A673 (cell line): Measurements from ENCODE around the gene LIG3. TPM values are rescaled to one million over a fixed set of nuclear protein-coding genes. Genes with fewer than 3 reads are reported as not detected.
"Not testable (repeated sequence)": the region's sequence is repeated elsewhere in the genome, so short reads cannot be mapped to it uniquely, and the experiment has no call there.

Experiments used
- Bru-seq: library from RNA; stranded (reverse); fragments of 400-500 nt; gene quantifications from one replicate; lab custom pipeline; 2021; lab: Mats Ljungman, UMichigan
- BruChase-seq, 2 experiments: library from RNA; stranded (reverse); fragments of 400-500 nt; gene quantifications; one replicate each; lab custom pipeline; 2021; lab: Mats Ljungman, UMichigan
- BruUV-seq: library from RNA; stranded (reverse); fragments of 400-500 nt; replicated peaks from 2 replicates; lab custom pipeline; 2021; lab: Mats Ljungman, UMichigan
- CTCF ChIA-PET: fragments of 300-600 bp; sonication (Branson Sonifier 250); formaldehyde crosslinking; loops from one replicate; lab custom pipeline; 2022; ENCODE audit warnings: antibody characterized with exemption; lab: Charles Lee
- POLR2A ChIA-PET: fragments of 300-600 bp; sonication (Branson Sonifier 250); formaldehyde crosslinking; loops from one replicate; lab custom pipeline; 2022; ENCODE audit warnings: antibody characterized with exemption; ENCODE audit not compliant: low non-redundant PET; lab: Charles Lee
- DNase-seq: peaks from one replicate; pipeline ENCODE4 v3.0.0-alpha.2; 2015; ENCODE audit warnings: low spot score
- H3K27ac ChIP-seq: fragments of 200-600 bp; sonication (generic); 2 replicates; pipeline ENCODE4 v1.5.1; 2016; ENCODE audit warnings: mixed run types, low read depth, mild to moderate bottlenecking, mixed read lengths, antibody characterized with exemption, low read length; ENCODE audit not compliant: poor library complexity, severe bottlenecking
- H3K27me3 ChIP-seq: fragments of 200-600 bp; sonication (generic); replicated peaks from 2 replicates; pipeline ENCODE4 v1.6.1; 2017; ENCODE audit warnings: mixed run types, low read depth, mild to moderate bottlenecking, mixed read lengths, antibody characterized with exemption, low read length; ENCODE audit not compliant: insufficient read depth, poor library complexity
- H3K36me3 ChIP-seq: fragments of 200-600 bp; sonication (generic); 2 replicates; pipeline ENCODE4 v1.6.1; 2016; ENCODE audit warnings: mixed run types, mild to moderate bottlenecking, mixed read lengths, antibody characterized with exemption, low read length; ENCODE audit not compliant: insufficient read depth, poor library complexity, severe bottlenecking
- H3K4me1 ChIP-seq: fragments of 200-600 bp; sonication (generic); 2 replicates; pipeline ENCODE4 v1.6.1; 2017; ENCODE audit warnings: mixed run types, mild to moderate bottlenecking, mixed read lengths, antibody characterized with exemption, low read length; ENCODE audit not compliant: insufficient read depth, poor library complexity, severe bottlenecking
- H3K4me3 ChIP-seq: fragments of 200-600 bp; sonication (generic); 2 replicates; pipeline ENCODE4 v1.5.1; 2016; ENCODE audit warnings: low read depth, mixed run types, mild to moderate bottlenecking, mixed read lengths, low read length; ENCODE audit not compliant: poor library complexity, severe bottlenecking
- H3K9me3 ChIP-seq: fragments of 200-600 bp; sonication (generic); 2 replicates; pipeline ENCODE4 v1.6.1; 2016; ENCODE audit warnings: mixed run types, low read depth, mild to moderate bottlenecking, mixed read lengths, antibody characterized with exemption, low read length; ENCODE audit not compliant: poor library complexity, severe bottlenecking
- EZH2 ChIP-seq: fragments of 200-600 bp; sonication (generic); IDR thresholded peaks from 2 replicates; pipeline ENCODE4 v1.6.1; 2017; ENCODE audit warnings: borderline replicate concordance, low read depth, mild to moderate bottlenecking, mixed read lengths, antibody characterized with exemption, low read length; ENCODE audit not compliant: poor library complexity, severe bottlenecking
- intact Hi-C: fragments of 100-400 bp; cut with micrococcal nuclease; formaldehyde crosslinking; loops from one replicate; pipeline ENCODE4 v1.10.0; 2022; ENCODE audit not compliant: unreplicated experiment
- long read RNA-seq: library from polyadenylated mRNA; stranded (forward); transcript quantifications from one replicate; pipeline ENCODE4 v2.0.0, GENCODE V29; 2022
- total RNA-seq: library from RNA; stranded (reverse); gene quantifications from 2 replicates; pipeline ENCODE4 v1.2.3, GENCODE V29; 2021
- TF ChIP-seq, protein P1 (sequence below): fragments of 300-800, 200-600 bp; sonication (generic); conservative IDR thresholded peaks from 2 replicates; pipeline ENCODE4 v1.5.1; 2017; ENCODE audit warnings: low read depth, mild to moderate bottlenecking, antibody characterized with exemption, low read length, moderate library complexity, mixed read lengths

Gene LIG3
- total RNA-seq (23.0 and 29.2 TPM in 2 replicates), Bru-seq, nascent RNA (percentile 63 among the genes with signal in this experiment), BruChase-seq, experiment 1, labeled RNA remaining after a 2-hour chase (percentile 67 among the genes with signal in this experiment), BruChase-seq, experiment 2, labeled RNA remaining after a 6-hour chase (percentile 73 among the genes with signal in this experiment)
- long read RNA-seq, full-length matches to known transcripts, result 14 of 29 reads
- long read RNA-seq, partial matches to known transcripts, result 7 of 29 reads
- long read RNA-seq, other reads (novel, unspliced or antisense), result 8 of 29 reads

DNA sequence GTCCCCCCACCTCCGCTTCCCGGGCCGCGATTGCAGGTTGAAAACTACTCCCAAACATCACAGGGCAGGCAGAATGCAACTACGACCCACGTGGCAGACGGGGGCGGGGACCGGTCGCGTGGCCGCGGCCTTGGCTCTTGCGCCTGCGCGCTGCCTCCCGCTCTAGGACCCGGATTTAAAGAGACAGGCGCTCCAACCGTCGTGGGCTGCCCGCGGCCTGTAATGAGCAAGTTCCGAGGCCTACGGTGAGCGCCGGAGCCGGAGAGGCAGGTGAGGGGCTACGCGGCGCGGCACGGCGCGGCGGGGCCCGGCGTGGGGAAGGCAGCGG, at the start of gene LIG3:
LIG3 (plus strand) TSS at position 160 of the 328 bp plus-strand sequence. CDS start 2,494 bp downstream, outside the sequence.
- TF ChIP-seq EZH2, result no peak
- TF ChIP-seq, protein P1, sequence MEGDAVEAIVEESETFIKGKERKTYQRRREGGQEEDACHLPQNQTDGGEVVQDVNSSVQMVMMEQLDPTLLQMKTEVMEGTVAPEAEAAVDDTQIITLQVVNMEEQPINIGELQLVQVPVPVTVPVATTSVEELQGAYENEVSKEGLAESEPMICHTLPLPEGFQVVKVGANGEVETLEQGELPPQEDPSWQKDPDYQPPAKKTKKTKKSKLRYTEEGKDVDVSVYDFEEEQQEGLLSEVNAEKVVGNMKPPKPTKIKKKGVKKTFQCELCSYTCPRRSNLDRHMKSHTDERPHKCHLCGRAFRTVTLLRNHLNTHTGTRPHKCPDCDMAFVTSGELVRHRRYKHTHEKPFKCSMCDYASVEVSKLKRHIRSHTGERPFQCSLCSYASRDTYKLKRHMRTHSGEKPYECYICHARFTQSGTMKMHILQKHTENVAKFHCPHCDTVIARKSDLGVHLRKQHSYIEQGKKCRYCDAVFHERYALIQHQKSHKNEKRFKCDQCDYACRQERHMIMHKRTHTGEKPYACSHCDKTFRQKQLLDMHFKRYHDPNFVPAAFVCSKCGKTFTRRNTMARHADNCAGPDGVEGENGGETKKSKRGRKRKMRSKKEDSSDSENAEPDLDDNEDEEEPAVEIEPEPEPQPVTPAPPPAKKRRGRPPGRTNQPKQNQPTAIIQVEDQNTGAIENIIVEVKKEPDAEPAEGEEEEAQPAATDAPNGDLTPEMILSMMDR, result no peak
- peak within 1 kb of the TSS; percentile 96 for H3K27ac ChIP-seq
- peak within 1 kb of the TSS; percentile 67 for H3K4me3 ChIP-seq
- DNase-seq, result peak; percentile 86
- intact Hi-C loops, result no loop called here
- H3K9me3 ChIP-seq, result no peaks in the 10 kb centered on the region
- BruUV-seq, result no TSS peak
- H3K4me1 ChIP-seq, result peaks cover 5% of the 10 kb centered on the region
- CTCF ChIA-PET, result no interaction called here
- no peaks in the 10 kb centered on the region for H3K27me3 ChIP-seq
- H3K36me3 ChIP-seq, result no peaks in the 10 kb centered on the region
- POLR2A ChIA-PET, result interaction anchor here (0.6 kb wide), 1 partner anchor 206 kb away, joined by 3 read pairs; no protein-coding TSS in a partner anchor

DNA sequence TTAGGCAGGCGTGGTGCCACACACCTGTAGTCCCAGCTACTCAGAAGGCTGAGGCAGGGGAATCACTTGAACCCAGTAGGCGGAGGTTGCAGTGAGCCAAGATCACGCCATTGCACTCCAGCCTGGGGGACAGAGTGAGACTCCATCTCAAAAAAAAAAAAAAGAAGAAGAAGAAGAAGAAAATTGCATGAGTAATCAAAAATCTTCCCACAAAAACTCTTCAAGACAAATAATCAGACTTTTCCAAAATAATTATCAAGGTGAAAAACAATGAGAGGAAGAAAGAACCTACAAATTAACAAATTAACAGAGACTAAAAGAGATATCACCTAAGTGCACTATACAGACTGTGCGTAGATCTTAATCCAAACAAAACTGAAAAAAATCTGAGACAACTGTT, 29.5 kb upstream of the LIG3 start:
- BruUV-seq, H3K36me3 ChIP-seq, H3K9me3 ChIP-seq, H3K4me3 ChIP-seq, POLR2A ChIA-PET, CTCF ChIA-PET, H3K27ac ChIP-seq, H3K4me1 ChIP-seq, intact Hi-C loops, DNase-seq: not testable (repeated sequence)
- H3K27me3 ChIP-seq, result peaks cover 21% of the 10 kb centered on the region

DNA sequence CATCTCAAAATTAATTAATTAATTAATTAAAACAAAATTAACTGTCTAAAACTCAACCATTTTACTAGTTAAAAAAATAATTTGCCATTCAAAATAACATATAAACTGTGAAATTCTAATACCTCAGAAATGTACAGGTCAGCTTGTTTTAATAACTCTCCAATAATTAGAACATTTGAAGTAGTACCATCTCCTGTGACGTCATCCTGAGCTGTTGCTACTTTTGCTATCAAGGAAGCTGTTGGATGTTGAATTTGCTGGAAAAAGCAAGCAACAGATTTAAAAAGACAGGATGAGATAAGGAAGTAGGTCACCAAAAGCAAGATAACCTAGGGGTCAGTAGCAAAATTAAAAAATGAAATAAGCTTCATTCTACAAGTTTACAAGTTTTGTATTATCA, 21.9 kb upstream of the LIG3 start:
- CTCF ChIA-PET, result no interaction called here
- no peak for DNase-seq

More for the DNA sequence above, 21.9 kb upstream of the LIG3 start:
- Histone ChIP-seq H3K4me3 (no peak overlapping the region), H3K9me3 (no peaks in the 10 kb centered on the region), H3K4me1 (peaks cover 9% of the 10 kb centered on the region), H3K36me3 (peaks cover 2% of the 10 kb centered on the region), H3K27ac (no peak overlapping the region), H3K27me3 (no peaks in the 10 kb centered on the region)
- intact Hi-C loops, result no loop called here
- POLR2A ChIA-PET, result no interaction called here
- TF ChIP-seq, protein P1, result no peak
- TF ChIP-seq EZH2, result no peak
- no TSS peak for BruUV-seq
